ENCODE data around the gene AATK.

DNA sequence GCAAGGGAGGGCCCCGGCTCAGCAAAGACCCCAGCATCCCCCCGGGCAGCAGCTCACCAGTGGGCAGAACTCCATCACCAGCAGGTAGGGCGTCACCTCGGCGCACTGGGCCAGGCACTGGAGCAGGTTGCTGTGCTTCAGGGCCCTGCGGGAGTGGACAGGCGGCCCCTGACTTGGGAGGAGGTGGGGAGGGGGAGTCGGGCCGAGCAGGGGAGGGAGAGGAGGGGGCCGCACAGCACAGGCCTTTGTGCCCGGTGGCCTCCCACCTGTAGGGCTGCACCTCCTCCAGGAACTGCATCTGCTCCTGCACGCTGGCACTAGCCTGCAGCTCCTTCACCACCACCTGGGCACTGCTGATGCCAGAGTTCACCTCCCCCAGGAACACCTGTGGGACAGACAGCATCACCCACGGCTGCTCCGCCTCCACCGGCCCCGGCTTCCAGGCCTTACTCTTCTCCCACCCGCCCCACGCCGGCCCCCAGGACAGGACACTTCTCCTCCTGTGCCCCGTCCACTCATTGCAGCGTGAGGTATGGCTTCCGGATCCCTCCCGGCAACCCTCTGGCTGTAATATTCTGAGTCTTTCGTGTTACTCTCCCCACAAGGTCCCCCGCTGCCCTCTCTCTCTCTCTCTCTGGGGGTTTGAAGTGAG lies 38.4 kb downstream of the AATK start:
- TF ChIP-seq, protein P1, sequence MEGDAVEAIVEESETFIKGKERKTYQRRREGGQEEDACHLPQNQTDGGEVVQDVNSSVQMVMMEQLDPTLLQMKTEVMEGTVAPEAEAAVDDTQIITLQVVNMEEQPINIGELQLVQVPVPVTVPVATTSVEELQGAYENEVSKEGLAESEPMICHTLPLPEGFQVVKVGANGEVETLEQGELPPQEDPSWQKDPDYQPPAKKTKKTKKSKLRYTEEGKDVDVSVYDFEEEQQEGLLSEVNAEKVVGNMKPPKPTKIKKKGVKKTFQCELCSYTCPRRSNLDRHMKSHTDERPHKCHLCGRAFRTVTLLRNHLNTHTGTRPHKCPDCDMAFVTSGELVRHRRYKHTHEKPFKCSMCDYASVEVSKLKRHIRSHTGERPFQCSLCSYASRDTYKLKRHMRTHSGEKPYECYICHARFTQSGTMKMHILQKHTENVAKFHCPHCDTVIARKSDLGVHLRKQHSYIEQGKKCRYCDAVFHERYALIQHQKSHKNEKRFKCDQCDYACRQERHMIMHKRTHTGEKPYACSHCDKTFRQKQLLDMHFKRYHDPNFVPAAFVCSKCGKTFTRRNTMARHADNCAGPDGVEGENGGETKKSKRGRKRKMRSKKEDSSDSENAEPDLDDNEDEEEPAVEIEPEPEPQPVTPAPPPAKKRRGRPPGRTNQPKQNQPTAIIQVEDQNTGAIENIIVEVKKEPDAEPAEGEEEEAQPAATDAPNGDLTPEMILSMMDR (IDR thresholded peaks at IDR 0.05 in 8 of 11, conservative IDR thresholded peaks at IDR 0.05 in 3 of 11), result no peak
- TF ChIP-seq POLR2A (IDR thresholded peaks at IDR 0.05) (no peak), POLR2AphosphoS5 (IDR thresholded peaks at IDR 0.05) (no peak)
